SK-N-SH (cell line): Measurements from ENCODE around the gene SULF2. TPM values are rescaled to one million over a fixed set of nuclear protein-coding genes. Genes with fewer than 3 reads are reported as not detected.

ENCODE experiments used
- CTCF ChIA-PET: fragments of 300-600, 350-600 bp; formaldehyde crosslinking; extraction: SDS; loops from one replicate; lab custom pipeline; 2021; lab: Yijun Ruan, JAX
- POLR2A ChIA-PET: fragments of 350-600 bp; sonication (Branson Sonifier 250); formaldehyde crosslinking; extraction: SDS; loops from one replicate; lab custom pipeline; 2020; ENCODE audit warnings: antibody characterized with exemption, inconsistent platforms; lab: Yijun Ruan, JAX
- DNase-seq: peaks from one replicate; pipeline ENCODE4 v3.0.0; 2012
- H2AFZ ChIP-seq: fragments of 200-600 bp; sonication (generic); 2 replicates; pipeline ENCODE4 v1.8.1; 2016; ENCODE audit warnings: antibody characterized with exemption, mild to moderate bottlenecking, low read depth
- H3F3A ChIP-seq: fragments of 200-600 bp; sonication (generic); replicated peaks from 2 replicates; pipeline ENCODE3; 2016; ENCODE audit warnings: antibody characterized with exemption, mild to moderate bottlenecking; ENCODE audit not compliant: insufficient read depth
- H3K27ac ChIP-seq, 2 experiments: fragments of 200-500 bp in 1 of 2; fragments of 200-600 bp in 1 of 2; sonication (Bioruptor generic) in 1 of 2; sonication (generic), shearing (Covaris generic) in 1 of 2; 2 replicates each; pipeline versions ENCODE4 v1.5.1 to v1.6.1; 2014 to 2016; ENCODE audit warnings: low read depth in 2 of 2, inconsistent platforms in 1 of 2, low read length in 1 of 2, mild to moderate bottlenecking in 1 of 2, mixed read lengths in 1 of 2
- H3K27me3 ChIP-seq: fragments of 200-600 bp; sonication (generic), shearing (Covaris generic); 2 replicates; pipeline ENCODE4 v1.6.1; 2016; ENCODE audit warnings: mixed run types; ENCODE audit not compliant: insufficient read depth
- H3K36me3 ChIP-seq, 2 experiments: fragments of 200-500 bp in 1 of 2; fragments of 200-600 bp in 1 of 2; sonication (Bioruptor generic) in 1 of 2; sonication (generic) in 1 of 2; replicated peaks in 1 of 2; 2 replicates each; pipeline versions ENCODE3 to v1.5.1; 2014 to 2016; ENCODE audit warnings: low read length in 1 of 2, mild to moderate bottlenecking in 1 of 2; ENCODE audit not compliant: insufficient read depth in 2 of 2, control insufficient read depth in 1 of 2
- H3K4me1 ChIP-seq, 2 experiments: fragments of 200-500 bp in 1 of 2; fragments of 200-600 bp in 1 of 2; sonication (Bioruptor generic) in 1 of 2; sonication (generic), shearing (Covaris generic) in 1 of 2; 2 replicates each; pipeline versions ENCODE4 v1.5.1 to v1.6.1; 2014 to 2016; ENCODE audit warnings: low read depth in 1 of 2, low read length in 1 of 2, mixed run types in 1 of 2; ENCODE audit not compliant: insufficient read depth in 2 of 2, control insufficient read depth in 1 of 2
- H3K4me2 ChIP-seq: fragments of 200-600 bp; sonication (generic), shearing (Covaris generic); 2 replicates; pipeline ENCODE4 v1.6.1; 2017; ENCODE audit warnings: mixed run types
- H3K4me3 ChIP-seq, 2 experiments: fragments of 200-500 bp in 1 of 2; fragments of 200-600 bp in 1 of 2; sonication (Bioruptor generic) in 1 of 2; sonication (generic), shearing (Covaris generic) in 1 of 2; 2 replicates each; pipeline versions ENCODE4 v1.5.1 to v1.8.1; 2014 to 2016; ENCODE audit warnings: low read depth in 2 of 2, inconsistent platforms in 1 of 2, low read length in 1 of 2, mild to moderate bottlenecking in 1 of 2, mixed read lengths in 1 of 2, moderate library complexity in 1 of 2
- H3K79me2 ChIP-seq: fragments of 200-600 bp; sonication (generic); 2 replicates; pipeline ENCODE4 v1.8.1; 2017; ENCODE audit warnings: mild to moderate bottlenecking; ENCODE audit not compliant: insufficient read depth
- H3K9ac ChIP-seq: fragments of 200-600 bp; sonication (generic); 2 replicates; pipeline ENCODE4 v1.6.1; 2017; ENCODE audit warnings: mixed run types
- H3K9me2 ChIP-seq: fragments of 200-600 bp; sonication (generic); 2 replicates; pipeline ENCODE4 v1.6.1; 2017; ENCODE audit warnings: mixed run types
- H3K9me3 ChIP-seq: fragments of 200-600 bp; sonication (generic); 2 replicates; pipeline ENCODE4 v1.6.1; 2017; ENCODE audit warnings: mixed run types, mild to moderate bottlenecking, moderate library complexity
- H4K20me1 ChIP-seq: fragments of 200-600 bp; sonication (generic); 2 replicates; pipeline ENCODE4 v1.6.1; 2017; ENCODE audit warnings: mild to moderate bottlenecking, mixed run types; ENCODE audit not compliant: insufficient read depth
- EZH2phosphoT487 ChIP-seq: fragments of 200-600 bp; sonication (generic); IDR thresholded peaks from 2 replicates; pipeline ENCODE4 v1.6.1; 2017; ENCODE audit warnings: low read depth, mixed run types, mild to moderate bottlenecking, antibody characterized with exemption, moderate library complexity, borderline replicate concordance
- FOSL2 ChIP-seq: IDR thresholded peaks from 2 replicates; pipeline ENCODE4 v1.4.0; 2012; ENCODE audit warnings: low read depth, mild to moderate bottlenecking, moderate library complexity, borderline replicate concordance
- JUND ChIP-seq: IDR thresholded peaks from 2 replicates; pipeline ENCODE4 v1.4.0; 2012
- POLR2AphosphoS5 ChIP-seq: IDR thresholded peaks from 2 replicates; pipeline ENCODE4 v1.6.1; 2012; ENCODE audit warnings: low read depth, low read length
- RCOR1 ChIP-seq: fragments of 150-350 bp; IDR thresholded peaks from 2 replicates; pipeline ENCODE4 v1.6.1; 2017; ENCODE audit warnings: antibody characterized with exemption, low read length
- SMC3 ChIP-seq: IDR thresholded peaks from 2 replicates; pipeline ENCODE4 v1.6.1; 2012; ENCODE audit warnings: low read depth, low read length, improper control_type of control experiment
- WGBS: methylation state at CpG from one replicate; pipeline ENCODE4 v1.1.6; 2017; ENCODE audit warnings: low lambda C conversion rate; 5-methylcytosine and 5-hydroxymethylcytosine counted together
- polyA plus RNA-seq, 3 experiments: library from polyadenylated mRNA; depleted of rRNA; stranded (reverse); fragments of >200 nt; gene quantifications; 2 replicates each; pipeline ENCODE4 v1.2.3, GENCODE V29; 2012

The SULF2 gene
- polyA plus RNA-seq, 1 of the 3 experiments (the other 2 are of a cell fraction) = 20.2 TPM

DNA sequence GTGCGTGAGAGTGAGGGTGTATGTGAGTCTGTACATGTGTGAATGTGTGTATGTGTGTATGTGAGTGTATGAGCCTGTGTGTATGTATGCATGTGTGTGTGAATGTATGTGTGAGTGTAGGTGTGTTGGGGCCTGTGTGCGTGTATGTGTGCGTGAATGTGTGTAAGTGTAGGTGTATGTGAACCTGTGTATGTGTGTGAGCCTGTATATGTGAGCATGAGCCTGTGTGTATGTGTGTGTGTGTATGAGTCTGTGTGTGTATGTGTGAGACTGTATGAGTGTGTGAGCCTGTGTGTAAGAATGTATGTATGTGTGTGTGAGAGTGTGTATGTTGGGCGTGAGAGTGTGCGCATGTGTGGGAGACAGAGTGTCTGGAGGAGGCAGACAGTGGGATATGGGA is 15.8 kb upstream of the SULF2 start:
- ChIA-PET CTCF (interaction anchor here (1.2 to 1.9 kb wide), 2 partner anchors 14 to 137 kb away, joined by 4 to 6 read pairs; no protein-coding TSS in a partner anchor), POLR2A (no interaction called here)
- Histone ChIP-seq H2AFZ (no peak overlapping the region), H3K9me2 (no peaks in the 10 kb centered on the region), H3F3A (no peaks in the 10 kb centered on the region), H3K9ac (no peak overlapping the region), H4K20me1 (no peaks in the 10 kb centered on the region), H3K36me3 (no peaks in the 10 kb centered on the region), H3K79me2 (no peaks in the 10 kb centered on the region), H3K4me3 (no peak overlapping the region), H3K27me3 (no peaks in the 10 kb centered on the region), H3K4me1 (peaks cover 0 to 10% of the 10 kb centered on the region in 2 experiments; a peak in 1 of 4 replicates), H3K27ac (no peak overlapping the region), H3K4me2 (no peak overlapping the region), H3K9me3 (no peaks in the 10 kb centered on the region)
- WGBS = 91% methylated on average over 5 of the region's 5 CpGs
- no peak for DNase-seq
- TF ChIP-seq RCOR1 (no peak), FOSL2 (no peak), EZH2phosphoT487 (no peak), POLR2AphosphoS5 (no peak), JUND (no peak)

DNA sequence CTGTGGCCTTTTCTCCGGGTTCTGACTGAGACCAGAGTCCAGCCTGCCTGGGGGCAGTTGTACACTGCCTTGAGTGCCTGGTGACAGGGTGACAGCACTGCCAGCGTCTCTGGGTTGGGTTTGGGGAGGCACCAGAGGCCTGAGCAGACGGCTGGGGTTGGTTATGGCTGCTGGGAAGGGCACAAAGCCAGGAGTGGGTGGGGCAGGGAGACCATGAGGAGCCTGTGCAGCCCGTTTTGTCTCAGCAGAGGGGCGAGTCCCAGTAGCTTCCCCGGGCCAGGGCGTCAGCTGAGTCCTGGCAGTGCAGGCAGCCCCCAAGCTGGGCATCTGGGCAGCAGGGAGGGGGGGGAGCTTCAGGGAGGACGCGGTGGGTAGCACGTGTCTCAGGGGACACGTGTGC is 15.3 kb upstream of the SULF2 start:
- POLR2A ChIA-PET = no interaction called here
- CTCF ChIA-PET = interaction anchor here (1.9 kb wide), 1 partner anchor 136 kb away, joined by 6 read pairs; no protein-coding TSS in a partner anchor

DNA sequence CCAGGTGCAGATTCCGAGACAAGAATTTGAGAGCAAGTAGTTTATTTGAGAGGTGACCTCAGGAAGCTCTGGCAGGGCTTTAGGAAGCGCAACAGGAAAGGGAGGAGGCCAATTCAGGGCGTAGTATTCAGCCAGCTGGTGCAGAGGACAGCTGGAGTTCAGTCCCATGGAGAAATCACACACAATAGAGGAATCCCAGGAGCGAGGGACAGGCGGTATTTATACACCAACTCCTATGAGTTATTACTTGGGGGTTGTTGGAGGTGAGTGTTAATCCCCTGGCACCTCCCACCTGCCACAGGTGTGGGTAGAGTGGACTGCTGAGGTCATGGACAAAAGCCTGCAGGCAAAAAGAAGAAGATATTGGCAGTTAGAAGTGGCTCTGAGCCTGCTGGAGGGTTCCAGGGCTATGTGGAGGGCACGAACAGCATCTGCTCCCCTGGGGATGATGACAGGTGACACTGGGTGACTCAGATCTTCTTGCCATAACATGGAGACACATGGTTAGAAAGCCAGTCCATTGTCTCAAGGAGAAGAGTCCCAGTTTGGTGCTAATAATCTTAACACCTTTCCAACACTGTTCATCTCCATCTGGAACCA is 13.9 kb upstream of the SULF2 start:
- Histone ChIP-seq H3K4me1 (peaks cover 0 to 21% of the 10 kb centered on the region in 2 experiments; a peak in 1 of 4 replicates), H3K9me3 (no peaks in the 10 kb centered on the region), H2AFZ (no peak overlapping the region), H4K20me1 (no peaks in the 10 kb centered on the region), H3K27ac (no peak overlapping the region), H3K9ac (no peak overlapping the region), H3K9me2 (no peaks in the 10 kb centered on the region), H3K27me3 (no peaks in the 10 kb centered on the region), H3F3A (no peaks in the 10 kb centered on the region), H3K4me3 (no peak overlapping the region), H3K36me3 (no peaks in the 10 kb centered on the region), H3K79me2 (no peaks in the 10 kb centered on the region), H3K4me2 (no peak overlapping the region)
- no peak for TF ChIP-seq SMC3
- ChIA-PET POLR2A (no interaction called here), CTCF (interaction anchor here (1.1 to 1.4 kb wide), 2 partner anchors 13 to 821 kb away, joined by 3 read pairs; no protein-coding TSS in a partner anchor)
- no peak for DNase-seq
- WGBS = 61% methylated on average over 5 of the region's 6 CpGs

More for the DNA sequence above, 15.3 kb upstream of the SULF2 start:
- Histone ChIP-seq H3F3A (no peaks in the 10 kb centered on the region), H3K4me2 (no peak overlapping the region), H3K4me3 (no peak overlapping the region), H3K9ac (no peak overlapping the region), H3K27ac (peak overlapping the region in 1 of 2 experiments; percentile 7; a peak in 1 of 4 replicates), H2AFZ (no peak overlapping the region), H3K9me2 (no peaks in the 10 kb centered on the region), H4K20me1 (no peaks in the 10 kb centered on the region), H3K9me3 (no peaks in the 10 kb centered on the region), H3K4me1 (peaks cover 0 to 11% of the 10 kb centered on the region in 2 experiments; a peak in 1 of 4 replicates), H3K79me2 (no peaks in the 10 kb centered on the region), H3K27me3 (no peaks in the 10 kb centered on the region), H3K36me3 (no peaks in the 10 kb centered on the region)
- TF ChIP-seq SMC3 = peak; percentile 5; the same call in 1 of the 2 replicates
- TF ChIP-seq EZH2phosphoT487 = no peak
- WGBS = 34% methylated on average over 10 of the region's 11 CpGs
- peak; percentile 69 for DNase-seq
